SK-N-MC (cell line): ENCODE measurements around the gene GPC6.
"Not testable (repeated sequence)": the region's sequence is repeated elsewhere in the genome, so short reads cannot be mapped to it uniquely, and the experiment has no call there.

ENCODE experiments used
- DNase-seq: peaks from one replicate; pipeline ENCODE4 v3.0.0-alpha.2; 2011; ENCODE audit warnings: low read depth, low spot score
- H3K27ac ChIP-seq: fragments of 200-600 bp; sonication (generic); 2 replicates; pipeline ENCODE4 v1.5.1; 2016; ENCODE audit warnings: mixed run types
- H3K36me3 ChIP-seq: fragments of 200-600 bp; sonication (generic); 2 replicates; pipeline ENCODE4 v1.6.1; 2017; ENCODE audit warnings: antibody characterized with exemption, low read length, mixed read lengths; ENCODE audit not compliant: insufficient read depth
- H3K4me3 ChIP-seq: fragments of 200-600 bp; sonication (generic); 2 replicates; pipeline ENCODE4 v1.5.1; 2016
- H3K9ac ChIP-seq: fragments of 200-600 bp; sonication (generic); 2 replicates; pipeline ENCODE4 v1.8.0; 2017; ENCODE audit warnings: mixed run types, mixed read lengths; ENCODE audit not compliant: insufficient read length
- H3K9me3 ChIP-seq: fragments of 200-600 bp; sonication (generic); 2 replicates; pipeline ENCODE4 v1.6.1; 2017; ENCODE audit warnings: low read depth, mild to moderate bottlenecking, antibody characterized with exemption, low read length, moderate library complexity, mixed read lengths
- EZH2 ChIP-seq: fragments of 200-600 bp; sonication (generic); IDR thresholded peaks from one replicate; pipeline ENCODE4 v1.6.1; 2017; ENCODE audit warnings: antibody characterized with exemption
- FOXP2 ChIP-seq: optimal IDR thresholded peaks from 2 replicates; pipeline ENCODE3; 2011; ENCODE audit warnings: mild to moderate bottlenecking, moderate library complexity; ENCODE audit not compliant: insufficient read depth; ENCODE audit errors: extremely low read length, control extremely low read depth
- POLR2AphosphoS5 ChIP-seq: IDR thresholded peaks from 2 replicates; pipeline ENCODE4 v1.6.1; 2012; ENCODE audit warnings: mild to moderate bottlenecking, low read depth, low read length, borderline replicate concordance

The GPC6 gene

GRCh38 chr13:94332359-94333096, 1105.9 kb downstream of the GPC6 start:
- no peak for DNase-seq
- TF ChIP-seq POLR2AphosphoS5 (no peak), EZH2 (no peak), FOXP2 (no peak)
- H3K36me3 ChIP-seq, result no peaks in the 10 kb centered on the region
- H3K9me3 ChIP-seq, result no peaks in the 10 kb centered on the region
- no peak overlapping the region for H3K9ac ChIP-seq
- H3K4me3 ChIP-seq, result no peak overlapping the region
- H3K27ac ChIP-seq, result no peak overlapping the region

- Histone ChIP-seq H3K4me3 (no peak overlapping the region), H3K27ac (no peak overlapping the region), H3K36me3 (no peaks in the 10 kb centered on the region), H3K9ac (no peak overlapping the region), H3K9me3 (no peaks in the 10 kb centered on the region)
- TF ChIP-seq POLR2AphosphoS5, result no peak
- TF ChIP-seq FOXP2, result no peak
- TF ChIP-seq EZH2, result no peak
- no peak for DNase-seq
These were observed 1106.7 kb downstream of the GPC6 start for GRCh38 chr13:94333131-94333820.

DNA sequence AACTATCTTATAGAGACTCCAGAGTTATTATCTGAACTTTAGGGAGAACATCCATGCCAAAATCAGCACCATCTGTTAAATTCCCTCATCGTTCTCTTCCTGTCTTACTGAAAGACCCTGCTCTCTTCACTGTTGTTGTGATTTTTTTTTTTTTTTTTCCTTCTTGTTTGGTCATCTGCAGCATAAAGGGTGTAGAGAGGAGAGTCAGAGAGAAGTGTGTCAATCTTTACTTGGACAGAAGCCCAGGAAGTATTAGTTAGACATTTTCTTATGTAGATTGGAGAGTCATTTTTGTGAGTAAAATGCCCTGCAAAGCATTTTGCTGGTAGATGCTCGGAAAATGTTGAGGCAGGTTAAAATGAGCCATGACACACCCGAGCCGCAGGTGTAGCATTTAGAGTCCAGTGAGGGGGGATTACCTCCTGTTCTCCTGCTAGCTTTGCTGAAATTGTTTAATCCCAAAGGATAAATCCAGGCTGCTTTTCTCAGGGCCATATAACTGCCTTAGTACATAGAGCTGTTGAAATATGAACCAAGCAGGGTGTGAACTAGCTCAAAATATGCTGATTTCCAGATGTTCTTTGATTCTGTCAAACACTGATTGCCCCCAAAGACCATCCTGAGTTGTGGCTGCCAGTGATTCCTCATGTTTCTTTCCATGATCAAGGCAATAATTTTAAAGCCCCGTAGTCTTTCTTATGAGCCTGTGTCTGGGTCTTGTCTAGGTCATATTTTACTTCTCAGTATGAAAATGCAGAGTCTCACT, 1109.3 kb downstream of the GPC6 start:
- TF ChIP-seq EZH2 (no peak), FOXP2 (no peak), POLR2AphosphoS5 (no peak)
- no peaks in the 10 kb centered on the region for H3K9me3 ChIP-seq
- H3K27ac ChIP-seq, result no peak overlapping the region
- H3K4me3 ChIP-seq, result no peak overlapping the region
- no peak for DNase-seq
- H3K36me3 ChIP-seq, result no peaks in the 10 kb centered on the region
- H3K9ac ChIP-seq, result no peak overlapping the region

GRCh38 chr13:94339116-94339687, 1112.6 kb downstream of the GPC6 start:
- H3K36me3 ChIP-seq, result no peaks in the 10 kb centered on the region
- H3K9me3 ChIP-seq, result no peaks in the 10 kb centered on the region
- no peak for DNase-seq
- TF ChIP-seq EZH2 (no peak), POLR2AphosphoS5 (no peak), FOXP2 (no peak)
- H3K4me3 ChIP-seq, result no peak overlapping the region
- no peak overlapping the region for H3K27ac ChIP-seq
- H3K9ac ChIP-seq, result no peak overlapping the region

GRCh38 chr13:94342436-94343242, 1116.0 kb downstream of the GPC6 start:
- H3K27ac ChIP-seq, result no peak overlapping the region
- TF ChIP-seq POLR2AphosphoS5, result no peak
- no peak for TF ChIP-seq FOXP2
- no peak for TF ChIP-seq EZH2
- H3K9me3 ChIP-seq, result no peaks in the 10 kb centered on the region
- H3K4me3 ChIP-seq, result no peak overlapping the region
- DNase-seq, result no peak
- H3K36me3 ChIP-seq, result no peaks in the 10 kb centered on the region
- no peak overlapping the region for H3K9ac ChIP-seq

- H3K9ac ChIP-seq, result no peak overlapping the region
- H3K9me3 ChIP-seq, result no peaks in the 10 kb centered on the region
- no peak overlapping the region for H3K27ac ChIP-seq
- H3K36me3 ChIP-seq, result no peaks in the 10 kb centered on the region
- no peak overlapping the region for H3K4me3 ChIP-seq
- DNase-seq, result no peak
- TF ChIP-seq FOXP2 (no peak), POLR2AphosphoS5 (no peak), EZH2 (no peak)
These were observed 1116.6 kb downstream of the GPC6 start for GRCh38 chr13:94343243-94343585.

- not testable (repeated sequence) for H3K27ac ChIP-seq, H3K36me3 ChIP-seq, H3K9me3 ChIP-seq, H3K4me3 ChIP-seq, DNase-seq, H3K9ac ChIP-seq
These were observed 1117.1 kb downstream of the GPC6 start for GRCh38 chr13:94343687-94344086.

GRCh38 chr13:94344126-94344818, 1117.7 kb downstream of the GPC6 start:
- Histone ChIP-seq H3K9me3 (no peaks in the 10 kb centered on the region), H3K36me3 (no peaks in the 10 kb centered on the region), H3K27ac (no peak overlapping the region), H3K4me3 (no peak overlapping the region), H3K9ac (no peak overlapping the region)
- TF ChIP-seq EZH2 (no peak), FOXP2 (no peak), POLR2AphosphoS5 (no peak)
- no peak for DNase-seq
